GM23338 (cell line): ENCODE data around the gene MED28. TPM values are rescaled to one million over a fixed set of nuclear protein-coding genes. Genes with fewer than 3 reads are reported as not detected.

Experiments used
- ATAC-seq: fragments of 200-7000 bp; cut with Tn5 transposase; 3 replicates; pipeline ENCODE4 v1.9.1; 2020
- DNase-seq: peaks from one replicate; pipeline ENCODE4 v3.0.0-alpha.2; 2015; ENCODE audit warnings: low spot score
- H2AFZ ChIP-seq: fragments of 200-600 bp; sonication (generic); 2 replicates; pipeline ENCODE4 v1.8.0; 2016; ENCODE audit warnings: antibody characterized with exemption, mild to moderate bottlenecking, moderate library complexity
- H3F3A ChIP-seq: fragments of 200-600 bp; sonication (generic); replicated peaks from 2 replicates; pipeline ENCODE4 v1.8.0; 2017; ENCODE audit warnings: antibody characterized with exemption, mixed run types, low read depth
- H3K27ac ChIP-seq: fragments of 200-600 bp; sonication (generic); 2 replicates; pipeline ENCODE4 v1.6.1; 2016; ENCODE audit warnings: low read depth
- H3K27me3 ChIP-seq: fragments of 200-600 bp; sonication (generic); 2 replicates; pipeline ENCODE4 v1.8.0; 2016; ENCODE audit warnings: mild to moderate bottlenecking, mixed run types, moderate library complexity; ENCODE audit not compliant: insufficient read depth
- H3K36me3 ChIP-seq: fragments of 200-600 bp; sonication (generic); 2 replicates; pipeline ENCODE4 v1.8.0; 2016; ENCODE audit warnings: mild to moderate bottlenecking; ENCODE audit not compliant: insufficient read depth
- H3K4me1 ChIP-seq: fragments of 200-600 bp; sonication (generic); 2 replicates; pipeline ENCODE4 v1.8.0; 2016; ENCODE audit warnings: mild to moderate bottlenecking, moderate library complexity; ENCODE audit not compliant: insufficient read depth
- H3K4me2 ChIP-seq: fragments of 200-600 bp; sonication (generic); 2 replicates; pipeline ENCODE4 v1.7.1; 2017; ENCODE audit warnings: mixed run types
- H3K4me3 ChIP-seq: fragments of 200-600 bp; sonication (generic); 2 replicates; pipeline ENCODE4 v1.6.1; 2016; ENCODE audit warnings: mixed run types
- H3K79me2 ChIP-seq: fragments of 200-600 bp; sonication (generic); replicated peaks from 2 replicates; pipeline ENCODE4 v1.8.0; 2017; ENCODE audit warnings: mild to moderate bottlenecking; ENCODE audit not compliant: insufficient read depth
- H3K9me2 ChIP-seq: fragments of 200-600 bp; sonication (generic); 2 replicates; pipeline ENCODE4 v1.8.0; 2017; ENCODE audit not compliant: insufficient read depth
- H4K20me1 ChIP-seq: fragments of 200-600 bp; sonication (generic); replicated peaks from 2 replicates; pipeline ENCODE4 v1.8.0; 2017; ENCODE audit warnings: mild to moderate bottlenecking; ENCODE audit not compliant: insufficient read depth
- H3K27ac Mint-ChIP-seq: 2 replicates; pipeline ENCODE4 v1.8.0; 2020; ENCODE audit warnings: inconsistent platforms, mild to moderate bottlenecking, moderate library complexity, mixed read lengths
- H3K27me3 Mint-ChIP-seq: 3 replicates; pipeline ENCODE4 v1.8.0; 2022; ENCODE audit warnings: low read depth, mild to moderate bottlenecking, moderate library complexity, mixed read lengths, inconsistent platforms; ENCODE audit not compliant: insufficient read depth, poor library complexity
- H3K36me3 Mint-ChIP-seq: 3 replicates; pipeline ENCODE4 v1.8.0; 2021; ENCODE audit warnings: low read depth, mild to moderate bottlenecking, inconsistent platforms, moderate library complexity, mixed read lengths
- H3K4me1 Mint-ChIP-seq: 3 replicates; pipeline ENCODE4 v1.8.0; 2020; ENCODE audit warnings: mild to moderate bottlenecking, inconsistent platforms, mixed read lengths
- H3K4me3 Mint-ChIP-seq: 3 replicates; pipeline ENCODE4 v1.8.0; 2021; ENCODE audit warnings: moderate library complexity, mild to moderate bottlenecking, inconsistent platforms, mixed read lengths
- H3K9me3 Mint-ChIP-seq: 3 replicates; pipeline ENCODE4 v1.8.0; 2020; ENCODE audit warnings: moderate library complexity, mild to moderate bottlenecking, inconsistent platforms, mixed read lengths
- CREB1 ChIP-seq: fragments of 250-450 bp; sonication (Bioruptor Pico); IDR thresholded peaks from 2 replicates; pipeline ENCODE4 v1.5.0; 2020; ENCODE audit warnings: low read depth, mild to moderate bottlenecking, moderate library complexity
- EZH2 ChIP-seq: fragments of 200-600 bp; sonication (generic); IDR thresholded peaks from one replicate; pipeline ENCODE4 v1.8.0; 2017; ENCODE audit warnings: antibody characterized with exemption, mild to moderate bottlenecking, low read depth; ENCODE audit not compliant: unreplicated experiment
- EZH2phosphoT487 ChIP-seq: fragments of 200-600 bp; sonication (generic); IDR thresholded peaks from one replicate; pipeline ENCODE4 v1.8.1; 2018; ENCODE audit warnings: antibody characterized with exemption; ENCODE audit not compliant: unreplicated experiment
- JUNB ChIP-seq: IDR thresholded peaks from one replicate; pipeline ENCODE4 v1.6.1; 2016; ENCODE audit warnings: antibody characterized with exemption; ENCODE audit not compliant: unreplicated experiment
- NANOG ChIP-seq: IDR thresholded peaks from 2 replicates; pipeline ENCODE4 v1.6.1; 2016; ENCODE audit warnings: antibody characterized with exemption, borderline replicate concordance
- POLR2AphosphoS5 ChIP-seq: IDR thresholded peaks from 2 replicates; pipeline ENCODE4 v1.6.1; 2016; ENCODE audit warnings: antibody characterized with exemption, low read depth
- STAT1 ChIP-seq: IDR thresholded peaks from one replicate; pipeline ENCODE4 v1.6.1; 2016; ENCODE audit warnings: antibody characterized with exemption; ENCODE audit not compliant: unreplicated experiment
- ZNF114 ChIP-seq: fragments of 250-450 bp; sonication (Bioruptor Pico); IDR thresholded peaks from 2 replicates; pipeline ENCODE4 v1.5.0; 2020; ENCODE audit warnings: mild to moderate bottlenecking, moderate library complexity
- ZNF331 ChIP-seq: fragments of 250-450 bp; sonication (Bioruptor Pico); IDR thresholded peaks from 2 replicates; pipeline ENCODE4 v1.5.0; 2020; ENCODE audit warnings: low read depth, mild to moderate bottlenecking, moderate library complexity
- polyA plus RNA-seq: library from polyadenylated mRNA; unstranded; fragments of >200 nt; fragmentation: Nextera tagmentation; extraction: Ambion mirVana; gene quantifications from 2 replicates; pipeline ENCODE4 v1.2.1, GENCODE V29; 2016
- total RNA-seq: library from RNA; depleted of rRNA; stranded (reverse); fragments of >200 nt; shearing (Covaris generic); gene quantifications from 2 replicates; pipeline ENCODE4 v1.2.3, GENCODE V29; 2014
- TF ChIP-seq, protein P1 (sequence below), 2 experiments: fragments of 200-600 bp in 1 of 2; sonication (generic) in 1 of 2; conservative IDR thresholded peaks; 2 replicates each; pipeline versions ENCODE4 v1.5.1 to v1.6.1; 2016 to 2017; ENCODE audit warnings: antibody characterized with exemption in 2 of 2, low read depth in 2 of 2, mild to moderate bottlenecking in 2 of 2, moderate library complexity in 1 of 2
- TF ChIP-seq, protein P2 (sequence below): IDR thresholded peaks from one replicate; pipeline ENCODE4 v1.6.1; 2018; ENCODE audit warnings: antibody characterized with exemption; ENCODE audit not compliant: unreplicated experiment
- TF ChIP-seq, protein P3 (sequence below): IDR thresholded peaks from 2 replicates; pipeline ENCODE4 v1.6.1; 2016; ENCODE audit warnings: antibody characterized with exemption

The MED28 gene
- total and polyA plus RNA-seq, 2 experiments from 2014 or later: 24.0 to 60.9 TPM

DNA sequence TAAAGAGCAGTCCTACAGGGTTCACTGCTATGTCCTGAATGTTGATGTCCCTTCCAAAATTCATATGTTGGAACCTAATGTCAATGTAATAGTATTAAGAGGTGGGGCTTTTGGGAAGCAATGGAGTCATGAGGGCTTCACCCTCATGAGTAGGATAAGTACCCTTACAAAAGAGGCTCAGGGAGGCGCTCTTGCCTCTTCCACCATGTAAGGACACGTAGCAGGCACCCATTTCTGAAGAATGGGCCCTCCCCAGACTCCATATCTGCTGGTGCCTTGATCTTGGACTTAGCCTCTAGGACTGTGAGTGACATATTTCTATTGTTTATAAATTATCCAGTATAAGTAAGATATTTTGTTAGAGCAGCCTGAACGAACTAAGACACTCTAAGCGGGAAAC lies 15.8 kb downstream of the MED28 start:
- 0 out of 2 replicates have a peak, but pooled peaks cover under 1% of the 10 kb centered on the region for H3F3A ChIP-seq
- no peak overlapping the region for H2AFZ ChIP-seq
- Mint-ChIP-seq H3K9me3 (no peaks in the 10 kb centered on the region), H3K27me3 (peaks cover 3% of the 10 kb centered on the region), H3K4me3 (no peak overlapping the region), H3K27ac (no peak overlapping the region), H3K36me3 (peaks cover 80% of the 10 kb centered on the region), H3K4me1 (no peaks in the 10 kb centered on the region)
- no peaks in the 10 kb centered on the region for H3K9me2 ChIP-seq
- no peaks in the 10 kb centered on the region for H3K27me3 ChIP-seq
- peak; percentile 53; the same call in 1 of the 3 replicates for ATAC-seq
- peaks cover 49% of the 10 kb centered on the region for H3K79me2 ChIP-seq
- no peaks in the 10 kb centered on the region for H3K4me1 ChIP-seq
- H3K4me3 ChIP-seq: no peak overlapping the region
- H3K36me3 ChIP-seq: peaks cover 65% of the 10 kb centered on the region
- peaks cover 44% of the 10 kb centered on the region for H4K20me1 ChIP-seq
- H3K4me2 ChIP-seq: no peak overlapping the region
- no peak for TF ChIP-seq NANOG
- TF ChIP-seq, protein P1, sequence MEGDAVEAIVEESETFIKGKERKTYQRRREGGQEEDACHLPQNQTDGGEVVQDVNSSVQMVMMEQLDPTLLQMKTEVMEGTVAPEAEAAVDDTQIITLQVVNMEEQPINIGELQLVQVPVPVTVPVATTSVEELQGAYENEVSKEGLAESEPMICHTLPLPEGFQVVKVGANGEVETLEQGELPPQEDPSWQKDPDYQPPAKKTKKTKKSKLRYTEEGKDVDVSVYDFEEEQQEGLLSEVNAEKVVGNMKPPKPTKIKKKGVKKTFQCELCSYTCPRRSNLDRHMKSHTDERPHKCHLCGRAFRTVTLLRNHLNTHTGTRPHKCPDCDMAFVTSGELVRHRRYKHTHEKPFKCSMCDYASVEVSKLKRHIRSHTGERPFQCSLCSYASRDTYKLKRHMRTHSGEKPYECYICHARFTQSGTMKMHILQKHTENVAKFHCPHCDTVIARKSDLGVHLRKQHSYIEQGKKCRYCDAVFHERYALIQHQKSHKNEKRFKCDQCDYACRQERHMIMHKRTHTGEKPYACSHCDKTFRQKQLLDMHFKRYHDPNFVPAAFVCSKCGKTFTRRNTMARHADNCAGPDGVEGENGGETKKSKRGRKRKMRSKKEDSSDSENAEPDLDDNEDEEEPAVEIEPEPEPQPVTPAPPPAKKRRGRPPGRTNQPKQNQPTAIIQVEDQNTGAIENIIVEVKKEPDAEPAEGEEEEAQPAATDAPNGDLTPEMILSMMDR (conservative IDR thresholded peaks at IDR 0.05; ENCODE audit: low read depth in 2 of 2): 0 out of 4 replicates have a peak, but pooled peaks of 1 of the 2 experiments have one; percentile 9
- no peak overlapping the region for H3K27ac ChIP-seq
- DNase-seq: no peak

DNA sequence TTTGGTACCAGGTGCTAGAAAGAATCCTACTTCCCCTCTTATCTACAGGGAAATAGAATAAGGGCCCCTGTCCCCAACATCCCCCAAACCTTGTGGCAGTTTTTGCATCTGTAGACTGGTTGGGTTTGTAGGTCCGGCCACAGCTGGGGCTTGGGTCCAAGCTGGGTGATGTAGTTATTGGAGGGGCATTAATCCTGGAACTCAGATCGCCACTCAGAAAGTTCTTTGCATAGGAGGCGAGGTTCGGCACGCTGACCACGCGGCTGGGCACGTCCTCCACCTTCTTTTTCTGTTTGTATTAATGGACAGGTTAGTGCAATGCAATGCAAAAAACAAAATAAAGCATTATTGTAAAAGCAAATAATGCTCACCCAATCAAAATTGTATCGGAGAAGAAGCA lies 19.2 kb downstream of the MED28 start:
- DNase-seq (no peak), ATAC-seq (no peak)
- Mint-ChIP-seq H3K27ac (no peak overlapping the region), H3K36me3 (peaks cover 51% of the 10 kb centered on the region), H3K27me3 (peaks cover 6% of the 10 kb centered on the region), H3K4me3 (no peak overlapping the region), H3K4me1 (no peaks in the 10 kb centered on the region), H3K9me3 (no peaks in the 10 kb centered on the region)
- Histone ChIP-seq H3K27me3 (no peaks in the 10 kb centered on the region), H3K36me3 (peaks cover 39% of the 10 kb centered on the region), H4K20me1 (peaks cover 38% of the 10 kb centered on the region), H3K4me2 (no peak overlapping the region), H3K79me2 (peaks cover 32% of the 10 kb centered on the region), H3K9me2 (no peaks in the 10 kb centered on the region), H3K4me3 (no peak overlapping the region), H3F3A (peaks cover 13% of the 10 kb centered on the region; the same call in 1 of the 2 replicates), H3K27ac (no peak overlapping the region), H3K4me1 (no peaks in the 10 kb centered on the region), H2AFZ (no peak overlapping the region)
- no peak for TF ChIP-seq POLR2AphosphoS5
- TF ChIP-seq STAT1: no peak
- TF ChIP-seq, protein P2, sequence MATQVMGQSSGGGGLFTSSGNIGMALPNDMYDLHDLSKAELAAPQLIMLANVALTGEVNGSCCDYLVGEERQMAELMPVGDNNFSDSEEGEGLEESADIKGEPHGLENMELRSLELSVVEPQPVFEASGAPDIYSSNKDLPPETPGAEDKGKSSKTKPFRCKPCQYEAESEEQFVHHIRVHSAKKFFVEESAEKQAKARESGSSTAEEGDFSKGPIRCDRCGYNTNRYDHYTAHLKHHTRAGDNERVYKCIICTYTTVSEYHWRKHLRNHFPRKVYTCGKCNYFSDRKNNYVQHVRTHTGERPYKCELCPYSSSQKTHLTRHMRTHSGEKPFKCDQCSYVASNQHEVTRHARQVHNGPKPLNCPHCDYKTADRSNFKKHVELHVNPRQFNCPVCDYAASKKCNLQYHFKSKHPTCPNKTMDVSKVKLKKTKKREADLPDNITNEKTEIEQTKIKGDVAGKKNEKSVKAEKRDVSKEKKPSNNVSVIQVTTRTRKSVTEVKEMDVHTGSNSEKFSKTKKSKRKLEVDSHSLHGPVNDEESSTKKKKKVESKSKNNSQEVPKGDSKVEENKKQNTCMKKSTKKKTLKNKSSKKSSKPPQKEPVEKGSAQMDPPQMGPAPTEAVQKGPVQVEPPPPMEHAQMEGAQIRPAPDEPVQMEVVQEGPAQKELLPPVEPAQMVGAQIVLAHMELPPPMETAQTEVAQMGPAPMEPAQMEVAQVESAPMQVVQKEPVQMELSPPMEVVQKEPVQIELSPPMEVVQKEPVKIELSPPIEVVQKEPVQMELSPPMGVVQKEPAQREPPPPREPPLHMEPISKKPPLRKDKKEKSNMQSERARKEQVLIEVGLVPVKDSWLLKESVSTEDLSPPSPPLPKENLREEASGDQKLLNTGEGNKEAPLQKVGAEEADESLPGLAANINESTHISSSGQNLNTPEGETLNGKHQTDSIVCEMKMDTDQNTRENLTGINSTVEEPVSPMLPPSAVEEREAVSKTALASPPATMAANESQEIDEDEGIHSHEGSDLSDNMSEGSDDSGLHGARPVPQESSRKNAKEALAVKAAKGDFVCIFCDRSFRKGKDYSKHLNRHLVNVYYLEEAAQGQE: no peak
- TF ChIP-seq, protein P1 (conservative IDR thresholded peaks at IDR 0.05; ENCODE audit: low read depth in 2 of 2): no peak
- no peak for TF ChIP-seq ZNF114 (CRISPR knock-in tag)
- TF ChIP-seq EZH2phosphoT487: no peak
- TF ChIP-seq, protein P3, sequence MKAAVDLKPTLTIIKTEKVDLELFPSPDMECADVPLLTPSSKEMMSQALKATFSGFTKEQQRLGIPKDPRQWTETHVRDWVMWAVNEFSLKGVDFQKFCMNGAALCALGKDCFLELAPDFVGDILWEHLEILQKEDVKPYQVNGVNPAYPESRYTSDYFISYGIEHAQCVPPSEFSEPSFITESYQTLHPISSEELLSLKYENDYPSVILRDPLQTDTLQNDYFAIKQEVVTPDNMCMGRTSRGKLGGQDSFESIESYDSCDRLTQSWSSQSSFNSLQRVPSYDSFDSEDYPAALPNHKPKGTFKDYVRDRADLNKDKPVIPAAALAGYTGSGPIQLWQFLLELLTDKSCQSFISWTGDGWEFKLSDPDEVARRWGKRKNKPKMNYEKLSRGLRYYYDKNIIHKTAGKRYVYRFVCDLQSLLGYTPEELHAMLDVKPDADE: no peak
- TF ChIP-seq EZH2: no peak
- TF ChIP-seq JUNB: no peak
- TF ChIP-seq CREB1 (CRISPR knock-in tag): no peak
- no peak for TF ChIP-seq NANOG
- no peak for TF ChIP-seq ZNF331
